HEK293 (cell line): Measurements from ENCODE around the gene STEAP1B.
"Not testable (repeated sequence)": the region's sequence is repeated elsewhere in the genome, so short reads cannot be mapped to it uniquely, and the experiment has no call there.

Experiments used
- CTCF ChIA-PET: fragments of 350-600 bp; formaldehyde crosslinking; extraction: SDS; loops from one replicate; lab custom pipeline; 2021; ENCODE audit warnings: antibody characterized with exemption; lab: Yijun Ruan, JAX
- POLR2A ChIA-PET: fragments of 300-600 bp; formaldehyde crosslinking; extraction: SDS; loops from one replicate; lab custom pipeline; 2020; ENCODE audit warnings: antibody characterized with exemption, inconsistent platforms; lab: Yijun Ruan, JAX
- H3K27ac ChIP-seq: fragments of 200-500 bp; sonication (Bioruptor generic); 2 replicates; pipeline ENCODE4 v1.5.1; 2014; ENCODE audit warnings: low read depth, low read length, control low read depth, inconsistent platforms; ENCODE audit errors: extremely low read depth
- H3K36me3 ChIP-seq, 2 experiments: fragments of 200-500 bp in 1 of 2; sonication (Bioruptor generic) in 1 of 2; 1 replicate in 1 of 2; 2 replicates in 1 of 2; pipeline ENCODE4 v1.5.1; 2014 to 2017; ENCODE audit warnings: inconsistent platforms in 2 of 2, low read length in 2 of 2; ENCODE audit not compliant: control insufficient read depth in 2 of 2, insufficient read depth in 1 of 2
- H3K4me1 ChIP-seq: fragments of 200-500 bp; sonication (Bioruptor generic); 2 replicates; pipeline ENCODE4 v1.5.1; 2014; ENCODE audit warnings: mild to moderate bottlenecking, low read length, inconsistent platforms; ENCODE audit not compliant: control insufficient read depth, insufficient read depth
- H3K4me3 ChIP-seq: 2 replicates; pipeline ENCODE4 v1.5.1; 2011; ENCODE audit warnings: low read depth, mild to moderate bottlenecking, control low read depth, low read length, moderate library complexity
- H3K9me3 ChIP-seq: fragments of 200-500 bp; sonication (Bioruptor generic); 2 replicates; pipeline ENCODE4 v1.5.1; 2014; ENCODE audit warnings: low read depth, low read length, inconsistent platforms; ENCODE audit not compliant: control insufficient read depth, insufficient read depth
- HOXD13 ChIP-seq: sonication (generic); formaldehyde crosslinking; IDR thresholded peaks from 2 replicates; pipeline ENCODE4 v1.8.0; 2022; ENCODE audit warnings: missing genetic modification reagents, borderline replicate concordance
- OVOL3 ChIP-seq: fragments of 450-650 bp; formaldehyde crosslinking; IDR thresholded peaks from 2 replicates; pipeline ENCODE4 v1.5.1; 2016; ENCODE audit warnings: missing biosample characterization, missing genetic modification characterization
- PRDM6 ChIP-seq: fragments of 450-650 bp; formaldehyde crosslinking; IDR thresholded peaks from 2 replicates; pipeline ENCODE4 v1.5.1; 2017; ENCODE audit warnings: missing biosample characterization, missing genetic modification characterization
- TCF7L2 ChIP-seq: IDR thresholded peaks from 2 replicates; pipeline ENCODE4 v1.6.1; 2011; ENCODE audit warnings: low read depth, mild to moderate bottlenecking, inconsistent platforms, low read length, moderate library complexity, borderline replicate concordance
- WT1 ChIP-seq: fragments of 450-650 bp; formaldehyde crosslinking; IDR thresholded peaks from 2 replicates; pipeline ENCODE4 v1.5.1; 2016; ENCODE audit warnings: missing biosample characterization, missing genetic modification characterization
- ZBTB6 ChIP-seq: fragments of 450-650 bp; formaldehyde crosslinking; IDR thresholded peaks from 2 replicates; pipeline ENCODE4 v1.5.1; 2017; ENCODE audit warnings: missing biosample characterization, missing genetic modification characterization
- ZNF140 ChIP-seq: fragments of 450-650 bp; formaldehyde crosslinking; IDR thresholded peaks from 2 replicates; pipeline ENCODE4 v1.5.1; 2016; ENCODE audit warnings: missing biosample characterization, missing genetic modification characterization
- ZNF169 ChIP-seq: fragments of 450-650 bp; formaldehyde crosslinking; IDR thresholded peaks from 2 replicates; pipeline ENCODE4 v1.5.1; 2016; ENCODE audit warnings: missing biosample characterization, missing genetic modification characterization
- ZNF280D ChIP-seq: fragments of 450-650 bp; formaldehyde crosslinking; IDR thresholded peaks from 2 replicates; pipeline ENCODE4 v1.5.1; 2016; ENCODE audit warnings: missing biosample characterization, missing genetic modification characterization
- ZNF292 ChIP-seq: fragments of 450-650 bp; formaldehyde crosslinking; IDR thresholded peaks from 2 replicates; pipeline ENCODE4 v1.5.1; 2016; ENCODE audit warnings: low read depth, missing biosample characterization, missing genetic modification characterization, borderline replicate concordance
- ZNF366 ChIP-seq: fragments of 450-650 bp; formaldehyde crosslinking; conservative IDR thresholded peaks from 2 replicates; pipeline ENCODE4 v1.5.1; 2016; ENCODE audit warnings: missing biosample characterization, missing genetic modification characterization
- ZNF654 ChIP-seq: fragments of 450-650 bp; formaldehyde crosslinking; IDR thresholded peaks from 2 replicates; pipeline ENCODE4 v1.5.1; 2016; ENCODE audit warnings: low read depth, missing biosample characterization, missing genetic modification characterization
- ZNF704 ChIP-seq: fragments of 450-650 bp; formaldehyde crosslinking; IDR thresholded peaks from 2 replicates; pipeline ENCODE4 v1.5.1; 2016; ENCODE audit warnings: missing biosample characterization, missing genetic modification characterization
- ZNF830 ChIP-seq: fragments of 450-650 bp; IDR thresholded peaks from 2 replicates; pipeline ENCODE4 v1.5.0; 2018; ENCODE audit warnings: missing biosample characterization, missing genetic modification characterization, low read depth, mild to moderate bottlenecking, moderate library complexity
- TF ChIP-seq, protein P1 (sequence below): sonication (generic); formaldehyde crosslinking; IDR thresholded peaks from 2 replicates; pipeline ENCODE4 v1.8.1; 2022; ENCODE audit warnings: mild to moderate bottlenecking, moderate library complexity, missing genetic modification reagents
- TF ChIP-seq, protein P2 (sequence below): fragments of 450-650 bp; formaldehyde crosslinking; IDR thresholded peaks from 2 replicates; pipeline ENCODE4 v1.5.1; 2016; ENCODE audit warnings: missing biosample characterization, missing genetic modification characterization
- TF ChIP-seq, protein P3 (sequence below): fragments of 450-650 bp; formaldehyde crosslinking; IDR thresholded peaks from 2 replicates; pipeline ENCODE4 v1.5.1; 2017; ENCODE audit warnings: missing biosample characterization, missing genetic modification characterization

The STEAP1B gene

GRCh38 chr7:22499888-22500689, at the start of gene STEAP1B:
TSS of gene STEAP1B (minus strand) at chr7:22500188. CDS start at chr7:22494855, 5,333 bp downstream.
- H3K9me3 ChIP-seq, H3K4me1 ChIP-seq, POLR2A ChIA-PET, H3K36me3 ChIP-seq, H3K27ac ChIP-seq: not testable (repeated sequence)
- CTCF ChIA-PET = interaction anchor here (0.6 to 3.0 kb wide), 7 partner anchors 10 to 1401 kb away, joined by 3 to 25 read pairs (median 3); no protein-coding TSS in a partner anchor
- TF ChIP-seq, protein P1, sequence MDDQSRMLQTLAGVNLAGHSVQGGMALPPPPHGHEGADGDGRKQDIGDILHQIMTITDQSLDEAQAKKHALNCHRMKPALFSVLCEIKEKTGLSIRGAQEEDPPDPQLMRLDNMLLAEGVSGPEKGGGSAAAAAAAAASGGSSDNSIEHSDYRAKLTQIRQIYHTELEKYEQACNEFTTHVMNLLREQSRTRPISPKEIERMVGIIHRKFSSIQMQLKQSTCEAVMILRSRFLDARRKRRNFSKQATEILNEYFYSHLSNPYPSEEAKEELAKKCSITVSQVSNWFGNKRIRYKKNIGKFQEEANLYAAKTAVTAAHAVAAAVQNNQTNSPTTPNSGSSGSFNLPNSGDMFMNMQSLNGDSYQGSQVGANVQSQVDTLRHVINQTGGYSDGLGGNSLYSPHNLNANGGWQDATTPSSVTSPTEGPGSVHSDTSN (CRISPR knock-in tag) = peak; percentile 57; the same call in 1 of the 2 replicates
- peak; percentile 37; the same call in 1 of the 2 replicates for TF ChIP-seq ZBTB6
- H3K4me3 ChIP-seq = peak within 1 kb of the TSS; percentile 14

DNA sequence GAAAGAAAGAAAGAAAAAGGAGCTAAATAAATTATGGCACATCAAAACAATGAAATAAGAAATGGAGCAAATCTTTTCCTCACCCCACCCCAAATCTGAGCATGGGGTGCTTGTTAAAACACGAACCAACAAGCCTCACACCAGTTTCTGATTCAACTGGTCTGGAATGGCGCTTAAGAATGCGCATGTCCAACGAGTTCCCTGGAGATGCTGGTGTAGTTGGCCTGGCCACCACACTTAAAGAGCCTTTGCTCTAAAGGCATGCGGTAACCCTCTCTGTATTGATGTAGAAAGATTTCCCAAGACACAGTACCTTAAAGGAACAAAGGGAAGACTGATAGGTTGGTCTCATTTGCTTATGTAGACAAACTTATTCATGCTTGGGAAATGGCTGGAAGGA, 49.1 kb upstream of the STEAP1B start:
- Histone ChIP-seq H3K27ac (peak overlapping the region; percentile 73), H3K4me1 (peaks cover 19% of the 10 kb centered on the region), H3K4me3 (no peak overlapping the region), H3K9me3 (no peaks in the 10 kb centered on the region), H3K36me3 (no peaks in the 10 kb centered on the region)
- ChIA-PET POLR2A (no interaction called here), CTCF (interaction anchor here (0.7 to 1.1 kb wide), 3 partner anchors 164 to 506 kb away, joined by 3 to 4 read pairs (median 3); no protein-coding TSS in a partner anchor)
- TF ChIP-seq OVOL3 (no peak), ZNF280D (tag by site-specific recombination) (no peak), ZNF830 (no peak), ZNF292 (no peak), WT1 (no peak), ZNF654 (no peak), ZNF704 (no peak), TCF7L2 (no peak), PRDM6 (tag by site-specific recombination) (no peak), HOXD13 (CRISPR knock-in tag) (no peak), ZNF140 (tag by site-specific recombination) (no peak), ZNF366 (no peak), ZNF169 (tag by site-specific recombination) (no peak)
- TF ChIP-seq, protein P2, sequence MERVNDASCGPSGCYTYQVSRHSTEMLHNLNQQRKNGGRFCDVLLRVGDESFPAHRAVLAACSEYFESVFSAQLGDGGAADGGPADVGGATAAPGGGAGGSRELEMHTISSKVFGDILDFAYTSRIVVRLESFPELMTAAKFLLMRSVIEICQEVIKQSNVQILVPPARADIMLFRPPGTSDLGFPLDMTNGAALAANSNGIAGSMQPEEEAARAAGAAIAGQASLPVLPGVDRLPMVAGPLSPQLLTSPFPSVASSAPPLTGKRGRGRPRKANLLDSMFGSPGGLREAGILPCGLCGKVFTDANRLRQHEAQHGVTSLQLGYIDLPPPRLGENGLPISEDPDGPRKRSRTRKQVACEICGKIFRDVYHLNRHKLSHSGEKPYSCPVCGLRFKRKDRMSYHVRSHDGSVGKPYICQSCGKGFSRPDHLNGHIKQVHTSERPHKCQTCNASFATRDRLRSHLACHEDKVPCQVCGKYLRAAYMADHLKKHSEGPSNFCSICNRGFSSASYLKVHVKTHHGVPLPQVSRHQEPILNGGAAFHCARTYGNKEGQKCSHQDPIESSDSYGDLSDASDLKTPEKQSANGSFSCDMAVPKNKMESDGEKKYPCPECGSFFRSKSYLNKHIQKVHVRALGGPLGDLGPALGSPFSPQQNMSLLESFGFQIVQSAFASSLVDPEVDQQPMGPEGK (tag by site-specific recombination) = no peak
- TF ChIP-seq, protein P3, sequence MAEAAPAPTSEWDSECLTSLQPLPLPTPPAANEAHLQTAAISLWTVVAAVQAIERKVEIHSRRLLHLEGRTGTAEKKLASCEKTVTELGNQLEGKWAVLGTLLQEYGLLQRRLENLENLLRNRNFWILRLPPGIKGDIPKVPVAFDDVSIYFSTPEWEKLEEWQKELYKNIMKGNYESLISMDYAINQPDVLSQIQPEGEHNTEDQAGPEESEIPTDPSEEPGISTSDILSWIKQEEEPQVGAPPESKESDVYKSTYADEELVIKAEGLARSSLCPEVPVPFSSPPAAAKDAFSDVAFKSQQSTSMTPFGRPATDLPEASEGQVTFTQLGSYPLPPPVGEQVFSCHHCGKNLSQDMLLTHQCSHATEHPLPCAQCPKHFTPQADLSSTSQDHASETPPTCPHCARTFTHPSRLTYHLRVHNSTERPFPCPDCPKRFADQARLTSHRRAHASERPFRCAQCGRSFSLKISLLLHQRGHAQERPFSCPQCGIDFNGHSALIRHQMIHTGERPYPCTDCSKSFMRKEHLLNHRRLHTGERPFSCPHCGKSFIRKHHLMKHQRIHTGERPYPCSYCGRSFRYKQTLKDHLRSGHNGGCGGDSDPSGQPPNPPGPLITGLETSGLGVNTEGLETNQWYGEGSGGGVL = no peak
